ENCODE data around the gene SLC44A1.

DNA sequence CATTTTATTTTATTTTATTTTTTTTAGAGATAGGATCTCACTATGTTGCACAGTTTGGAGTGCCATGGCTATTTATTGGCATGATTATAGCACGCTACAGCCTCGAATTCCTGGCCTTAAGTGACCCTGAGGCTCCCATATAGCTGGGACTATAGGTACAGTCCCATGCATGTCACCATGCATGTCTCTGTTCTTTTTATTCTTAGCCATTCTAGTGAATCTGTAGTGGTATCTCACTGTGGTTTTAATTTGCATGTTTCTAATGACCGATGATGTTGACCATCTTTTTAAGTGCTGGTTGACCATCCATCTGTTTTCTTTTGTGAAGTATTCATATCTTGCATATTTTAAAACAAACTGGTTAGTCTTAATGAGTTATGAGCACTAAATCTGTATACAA lies 76.1 kb downstream of the SLC44A1 start:
- TF ChIP-seq, protein P1, sequence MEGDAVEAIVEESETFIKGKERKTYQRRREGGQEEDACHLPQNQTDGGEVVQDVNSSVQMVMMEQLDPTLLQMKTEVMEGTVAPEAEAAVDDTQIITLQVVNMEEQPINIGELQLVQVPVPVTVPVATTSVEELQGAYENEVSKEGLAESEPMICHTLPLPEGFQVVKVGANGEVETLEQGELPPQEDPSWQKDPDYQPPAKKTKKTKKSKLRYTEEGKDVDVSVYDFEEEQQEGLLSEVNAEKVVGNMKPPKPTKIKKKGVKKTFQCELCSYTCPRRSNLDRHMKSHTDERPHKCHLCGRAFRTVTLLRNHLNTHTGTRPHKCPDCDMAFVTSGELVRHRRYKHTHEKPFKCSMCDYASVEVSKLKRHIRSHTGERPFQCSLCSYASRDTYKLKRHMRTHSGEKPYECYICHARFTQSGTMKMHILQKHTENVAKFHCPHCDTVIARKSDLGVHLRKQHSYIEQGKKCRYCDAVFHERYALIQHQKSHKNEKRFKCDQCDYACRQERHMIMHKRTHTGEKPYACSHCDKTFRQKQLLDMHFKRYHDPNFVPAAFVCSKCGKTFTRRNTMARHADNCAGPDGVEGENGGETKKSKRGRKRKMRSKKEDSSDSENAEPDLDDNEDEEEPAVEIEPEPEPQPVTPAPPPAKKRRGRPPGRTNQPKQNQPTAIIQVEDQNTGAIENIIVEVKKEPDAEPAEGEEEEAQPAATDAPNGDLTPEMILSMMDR (IDR thresholded peaks at IDR 0.05) = no peak
- TF ChIP-seq POLR2A (IDR thresholded peaks at IDR 0.05) = no peak
